GM23338 (cell line): ENCODE results near the gene EXOC3L2. TPM values are rescaled to one million over a fixed set of nuclear protein-coding genes. Genes with fewer than 3 reads are reported as not detected.

Source experiments
- ATAC-seq: fragments of 200-7000 bp; cut with Tn5 transposase; 3 replicates; pipeline ENCODE4 v1.9.1; 2020
- DNase-seq: peaks from one replicate; pipeline ENCODE4 v3.0.0-alpha.2; 2015; ENCODE audit warnings: low spot score
- H2AFZ ChIP-seq: fragments of 200-600 bp; sonication (generic); 2 replicates; pipeline ENCODE4 v1.8.0; 2016; ENCODE audit warnings: antibody characterized with exemption, mild to moderate bottlenecking, moderate library complexity
- H3F3A ChIP-seq: fragments of 200-600 bp; sonication (generic); replicated peaks from 2 replicates; pipeline ENCODE4 v1.8.0; 2017; ENCODE audit warnings: antibody characterized with exemption, mixed run types, low read depth
- H3K27ac ChIP-seq: fragments of 200-600 bp; sonication (generic); 2 replicates; pipeline ENCODE4 v1.6.1; 2016; ENCODE audit warnings: low read depth
- H3K27me3 ChIP-seq: fragments of 200-600 bp; sonication (generic); 2 replicates; pipeline ENCODE4 v1.8.0; 2016; ENCODE audit warnings: mild to moderate bottlenecking, mixed run types, moderate library complexity; ENCODE audit not compliant: insufficient read depth
- H3K36me3 ChIP-seq: fragments of 200-600 bp; sonication (generic); 2 replicates; pipeline ENCODE4 v1.8.0; 2016; ENCODE audit warnings: mild to moderate bottlenecking; ENCODE audit not compliant: insufficient read depth
- H3K4me1 ChIP-seq: fragments of 200-600 bp; sonication (generic); 2 replicates; pipeline ENCODE4 v1.8.0; 2016; ENCODE audit warnings: mild to moderate bottlenecking, moderate library complexity; ENCODE audit not compliant: insufficient read depth
- H3K4me2 ChIP-seq: fragments of 200-600 bp; sonication (generic); 2 replicates; pipeline ENCODE4 v1.7.1; 2017; ENCODE audit warnings: mixed run types
- H3K4me3 ChIP-seq: fragments of 200-600 bp; sonication (generic); 2 replicates; pipeline ENCODE4 v1.6.1; 2016; ENCODE audit warnings: mixed run types
- H3K79me2 ChIP-seq: fragments of 200-600 bp; sonication (generic); replicated peaks from 2 replicates; pipeline ENCODE4 v1.8.0; 2017; ENCODE audit warnings: mild to moderate bottlenecking; ENCODE audit not compliant: insufficient read depth
- H3K9me2 ChIP-seq: fragments of 200-600 bp; sonication (generic); 2 replicates; pipeline ENCODE4 v1.8.0; 2017; ENCODE audit not compliant: insufficient read depth
- H4K20me1 ChIP-seq: fragments of 200-600 bp; sonication (generic); replicated peaks from 2 replicates; pipeline ENCODE4 v1.8.0; 2017; ENCODE audit warnings: mild to moderate bottlenecking; ENCODE audit not compliant: insufficient read depth
- H3K27ac Mint-ChIP-seq: 2 replicates; pipeline ENCODE4 v1.8.0; 2020; ENCODE audit warnings: inconsistent platforms, mild to moderate bottlenecking, moderate library complexity, mixed read lengths
- H3K27me3 Mint-ChIP-seq: 3 replicates; pipeline ENCODE4 v1.8.0; 2022; ENCODE audit warnings: low read depth, mild to moderate bottlenecking, moderate library complexity, mixed read lengths, inconsistent platforms; ENCODE audit not compliant: insufficient read depth, poor library complexity
- H3K36me3 Mint-ChIP-seq: 3 replicates; pipeline ENCODE4 v1.8.0; 2021; ENCODE audit warnings: low read depth, mild to moderate bottlenecking, inconsistent platforms, moderate library complexity, mixed read lengths
- H3K4me1 Mint-ChIP-seq: 3 replicates; pipeline ENCODE4 v1.8.0; 2020; ENCODE audit warnings: mild to moderate bottlenecking, inconsistent platforms, mixed read lengths
- H3K4me3 Mint-ChIP-seq: 3 replicates; pipeline ENCODE4 v1.8.0; 2021; ENCODE audit warnings: moderate library complexity, mild to moderate bottlenecking, inconsistent platforms, mixed read lengths
- H3K9me3 Mint-ChIP-seq: 3 replicates; pipeline ENCODE4 v1.8.0; 2020; ENCODE audit warnings: moderate library complexity, mild to moderate bottlenecking, inconsistent platforms, mixed read lengths
- CREB1 ChIP-seq: fragments of 250-450 bp; sonication (Bioruptor Pico); IDR thresholded peaks from 2 replicates; pipeline ENCODE4 v1.5.0; 2020; ENCODE audit warnings: low read depth, mild to moderate bottlenecking, moderate library complexity
- JUNB ChIP-seq: IDR thresholded peaks from one replicate; pipeline ENCODE4 v1.6.1; 2016; ENCODE audit warnings: antibody characterized with exemption; ENCODE audit not compliant: unreplicated experiment
- NANOG ChIP-seq: IDR thresholded peaks from 2 replicates; pipeline ENCODE4 v1.6.1; 2016; ENCODE audit warnings: antibody characterized with exemption, borderline replicate concordance
- POLR2AphosphoS5 ChIP-seq: IDR thresholded peaks from 2 replicates; pipeline ENCODE4 v1.6.1; 2016; ENCODE audit warnings: antibody characterized with exemption, low read depth
- polyA plus RNA-seq: library from polyadenylated mRNA; unstranded; fragments of >200 nt; fragmentation: Nextera tagmentation; extraction: Ambion mirVana; gene quantifications from 2 replicates; pipeline ENCODE4 v1.2.1, GENCODE V29; 2016
- total RNA-seq: library from RNA; depleted of rRNA; stranded (reverse); fragments of >200 nt; shearing (Covaris generic); gene quantifications from 2 replicates; pipeline ENCODE4 v1.2.3, GENCODE V29; 2014
- TF ChIP-seq, protein P1 (sequence below): fragments of 250-450 bp; sonication (Bioruptor Pico); IDR thresholded peaks from 2 replicates; pipeline ENCODE4 v1.5.0; 2020; ENCODE audit warnings: mild to moderate bottlenecking, moderate library complexity

Gene EXOC3L2
- total and polyA plus RNA-seq, 2 experiments from 2014 or later: 2.8 to 3.2 TPM

DNA sequence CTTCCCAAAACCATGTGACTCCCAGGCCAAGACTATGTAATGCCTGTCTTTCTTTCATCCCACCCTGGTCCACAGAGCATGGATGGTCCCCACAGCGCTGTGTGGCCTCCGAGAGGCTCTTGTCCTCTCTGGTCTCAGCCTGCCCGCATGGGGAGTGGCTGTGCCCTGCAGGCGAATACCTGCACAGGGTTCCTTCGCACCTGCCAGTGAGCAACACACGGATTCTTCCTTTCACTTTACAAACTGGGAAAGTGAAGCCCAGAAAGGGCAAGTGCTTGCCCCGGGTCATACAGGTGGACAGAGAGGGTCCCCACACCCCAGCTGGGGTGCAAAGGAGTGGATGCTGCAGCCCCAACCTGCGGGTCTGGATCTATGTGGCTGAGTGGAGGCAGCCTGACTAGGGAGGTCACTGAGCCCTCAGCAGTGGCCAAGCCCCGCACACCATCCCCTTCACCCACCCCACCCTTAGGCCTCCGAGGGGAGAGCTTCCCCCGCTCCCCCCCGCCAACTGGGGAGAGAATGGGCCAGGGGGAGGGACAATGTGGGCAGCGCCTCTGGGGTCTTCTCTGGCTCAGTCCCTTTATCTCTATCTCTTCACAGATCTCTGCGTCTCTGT lies 5.1 kb upstream of the EXOC3L2 start (continued):
- TF ChIP-seq, protein P1, sequence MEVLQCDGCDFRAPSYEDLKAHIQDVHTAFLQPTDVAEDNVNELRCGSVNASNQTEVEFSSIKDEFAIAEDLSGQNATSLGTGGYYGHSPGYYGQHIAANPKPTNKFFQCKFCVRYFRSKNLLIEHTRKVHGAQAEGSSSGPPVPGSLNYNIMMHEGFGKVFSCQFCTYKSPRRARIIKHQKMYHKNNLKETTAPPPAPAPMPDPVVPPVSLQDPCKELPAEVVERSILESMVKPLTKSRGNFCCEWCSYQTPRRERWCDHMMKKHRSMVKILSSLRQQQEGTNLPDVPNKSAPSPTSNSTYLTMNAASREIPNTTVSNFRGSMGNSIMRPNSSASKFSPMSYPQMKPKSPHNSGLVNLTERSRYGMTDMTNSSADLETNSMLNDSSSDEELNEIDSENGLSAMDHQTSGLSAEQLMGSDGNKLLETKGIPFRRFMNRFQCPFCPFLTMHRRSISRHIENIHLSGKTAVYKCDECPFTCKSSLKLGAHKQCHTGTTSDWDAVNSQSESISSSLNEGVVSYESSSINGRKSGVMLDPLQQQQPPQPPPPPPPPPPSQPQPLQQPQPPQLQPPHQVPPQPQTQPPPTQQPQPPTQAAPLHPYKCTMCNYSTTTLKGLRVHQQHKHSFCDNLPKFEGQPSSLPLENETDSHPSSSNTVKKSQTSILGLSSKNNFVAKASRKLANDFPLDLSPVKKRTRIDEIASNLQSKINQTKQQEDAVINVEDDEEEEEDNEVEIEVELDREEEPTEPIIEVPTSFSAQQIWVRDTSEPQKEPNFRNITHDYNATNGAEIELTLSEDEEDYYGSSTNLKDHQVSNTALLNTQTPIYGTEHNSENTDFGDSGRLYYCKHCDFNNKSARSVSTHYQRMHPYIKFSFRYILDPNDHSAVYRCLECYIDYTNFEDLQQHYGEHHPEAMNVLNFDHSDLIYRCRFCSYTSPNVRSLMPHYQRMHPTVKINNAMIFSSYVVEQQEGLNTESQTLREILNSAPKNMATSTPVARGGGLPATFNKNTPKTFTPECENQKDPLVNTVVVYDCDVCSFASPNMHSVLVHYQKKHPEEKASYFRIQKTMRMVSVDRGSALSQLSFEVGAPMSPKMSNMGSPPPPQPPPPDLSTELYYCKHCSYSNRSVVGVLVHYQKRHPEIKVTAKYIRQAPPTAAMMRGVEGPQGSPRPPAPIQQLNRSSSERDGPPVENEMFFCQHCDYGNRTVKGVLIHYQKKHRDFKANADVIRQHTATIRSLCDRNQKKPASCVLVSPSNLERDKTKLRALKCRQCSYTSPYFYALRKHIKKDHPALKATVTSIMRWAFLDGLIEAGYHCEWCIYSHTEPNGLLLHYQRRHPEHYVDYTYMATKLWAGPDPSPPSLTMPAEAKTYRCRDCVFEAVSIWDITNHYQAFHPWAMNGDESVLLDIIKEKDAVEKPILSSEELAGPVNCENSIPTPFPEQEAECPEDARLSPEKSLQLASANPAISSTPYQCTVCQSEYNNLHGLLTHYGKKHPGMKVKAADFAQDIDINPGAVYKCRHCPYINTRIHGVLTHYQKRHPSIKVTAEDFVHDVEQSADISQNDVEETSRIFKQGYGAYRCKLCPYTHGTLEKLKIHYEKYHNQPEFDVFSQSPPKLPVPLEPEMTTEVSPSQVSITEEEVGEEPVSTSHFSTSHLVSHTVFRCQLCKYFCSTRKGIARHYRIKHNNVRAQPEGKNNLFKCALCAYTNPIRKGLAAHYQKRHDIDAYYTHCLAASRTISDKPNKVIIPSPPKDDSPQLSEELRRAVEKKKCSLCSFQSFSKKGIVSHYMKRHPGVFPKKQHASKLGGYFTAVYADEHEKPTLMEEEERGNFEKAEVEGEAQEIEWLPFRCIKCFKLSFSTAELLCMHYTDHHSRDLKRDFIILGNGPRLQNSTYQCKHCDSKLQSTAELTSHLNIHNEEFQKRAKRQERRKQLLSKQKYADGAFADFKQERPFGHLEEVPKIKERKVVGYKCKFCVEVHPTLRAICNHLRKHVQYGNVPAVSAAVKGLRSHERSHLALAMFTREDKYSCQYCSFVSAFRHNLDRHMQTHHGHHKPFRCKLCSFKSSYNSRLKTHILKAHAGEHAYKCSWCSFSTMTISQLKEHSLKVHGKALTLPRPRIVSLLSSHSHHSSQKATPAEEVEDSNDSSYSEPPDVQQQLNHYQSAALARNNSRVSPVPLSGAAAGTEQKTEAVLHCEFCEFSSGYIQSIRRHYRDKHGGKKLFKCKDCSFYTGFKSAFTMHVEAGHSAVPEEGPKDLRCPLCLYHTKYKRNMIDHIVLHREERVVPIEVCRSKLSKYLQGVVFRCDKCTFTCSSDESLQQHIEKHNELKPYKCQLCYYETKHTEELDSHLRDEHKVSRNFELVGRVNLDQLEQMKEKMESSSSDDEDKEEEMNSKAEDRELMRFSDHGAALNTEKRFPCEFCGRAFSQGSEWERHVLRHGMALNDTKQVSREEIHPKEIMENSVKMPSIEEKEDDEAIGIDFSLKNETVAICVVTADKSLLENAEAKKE (CRISPR knock-in tag): no peak
- TF ChIP-seq CREB1 (CRISPR knock-in tag): no peak

DNA sequence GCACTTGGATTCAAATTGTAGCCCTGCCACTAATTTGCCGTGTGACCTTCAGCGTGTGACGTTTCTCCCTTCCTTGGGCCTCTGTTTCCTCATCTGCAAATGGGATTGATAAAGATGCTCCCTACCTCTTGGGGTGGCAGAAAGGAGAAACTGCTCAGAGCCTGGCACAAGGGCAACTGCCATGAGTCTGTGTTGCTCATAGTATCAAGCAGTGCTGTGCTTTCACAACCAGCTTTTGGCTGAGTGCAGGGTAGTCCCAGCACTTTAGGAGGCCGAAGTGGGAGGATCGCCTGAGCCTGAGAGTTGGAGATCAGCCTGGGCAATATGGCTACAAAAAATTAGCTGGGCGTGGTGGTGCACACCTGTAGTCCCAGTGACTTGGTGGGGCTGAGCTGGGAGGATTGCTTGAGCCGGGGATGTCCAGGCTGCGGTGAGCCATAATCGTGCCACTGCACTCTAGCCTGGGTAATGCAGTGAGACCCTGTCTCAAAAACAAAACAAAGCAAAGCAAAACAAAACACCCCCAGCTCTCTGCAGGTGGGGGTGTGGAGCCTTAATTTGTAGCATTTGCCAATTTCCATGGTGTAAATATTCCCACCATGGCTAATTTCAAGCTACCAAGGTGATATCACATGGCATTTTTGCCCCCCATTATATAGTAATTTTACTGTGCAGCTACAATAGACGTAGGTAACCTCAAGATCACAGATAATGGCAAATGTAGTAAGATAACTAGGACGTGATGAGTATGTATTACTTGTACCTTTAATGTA lies 4.2 kb upstream of the EXOC3L2 start:
- peaks cover 10% of the 10 kb centered on the region for H4K20me1 ChIP-seq
- H3K9me2 ChIP-seq: no peaks in the 10 kb centered on the region
- H3K4me2 ChIP-seq: no peak overlapping the region
- Mint-ChIP-seq H3K27ac (no peak overlapping the region), H3K27me3 (peaks cover 20% of the 10 kb centered on the region), H3K36me3 (no peaks in the 10 kb centered on the region), H3K4me3 (peak overlapping the region; percentile 81; the same call in 1 of the 3 replicates), H3K4me1 (peaks cover 22% of the 10 kb centered on the region), H3K9me3 (no peaks in the 10 kb centered on the region)
- no peaks in the 10 kb centered on the region for H3K36me3 ChIP-seq
- no peak for DNase-seq
- no peak overlapping the region for H3K27ac ChIP-seq
- TF ChIP-seq, protein P1 (CRISPR knock-in tag): no peak
- TF ChIP-seq POLR2AphosphoS5 (no peak), NANOG (no peak), JUNB (no peak)
- peaks cover 7% of the 10 kb centered on the region; the same call in 1 of the 2 replicates for H3K4me1 ChIP-seq
- peaks cover 17% of the 10 kb centered on the region for H3K79me2 ChIP-seq
- no peak for ATAC-seq
- H3K27me3 ChIP-seq: peaks cover 20% of the 10 kb centered on the region
- H2AFZ ChIP-seq: no peak overlapping the region
- H3K4me3 ChIP-seq: no peak overlapping the region
- H3F3A ChIP-seq: peaks cover 4% of the 10 kb centered on the region; the same call in 1 of the 2 replicates
